Endometrial microvascular endothelial cells (primary cell): ENCODE data around the gene UNC13B. TPM values are rescaled to one million over a fixed set of nuclear protein-coding genes. Genes with fewer than 3 reads are reported as not detected.

ENCODE experiments used
- in situ Hi-C: cut with HindIII; loops from 2 replicates; pipeline ENCODE4 v1.10.0; 2017; ENCODE audit warnings: low sequenced_read_pairs, low pct_unique_long_range_greater_than_20kb; ENCODE audit errors: inconsistent ontology term
- total RNA-seq: library from RNA; depleted of rRNA; stranded (reverse); fragments of >200 nt; gene quantifications from one replicate; pipeline ENCODE4 v1.2.3, GENCODE V29; 2015; ENCODE audit errors: inconsistent ontology term

UNC13B gene
- total RNA-seq, 1 donor from 2014 or later, result 38.5 TPM

DNA sequence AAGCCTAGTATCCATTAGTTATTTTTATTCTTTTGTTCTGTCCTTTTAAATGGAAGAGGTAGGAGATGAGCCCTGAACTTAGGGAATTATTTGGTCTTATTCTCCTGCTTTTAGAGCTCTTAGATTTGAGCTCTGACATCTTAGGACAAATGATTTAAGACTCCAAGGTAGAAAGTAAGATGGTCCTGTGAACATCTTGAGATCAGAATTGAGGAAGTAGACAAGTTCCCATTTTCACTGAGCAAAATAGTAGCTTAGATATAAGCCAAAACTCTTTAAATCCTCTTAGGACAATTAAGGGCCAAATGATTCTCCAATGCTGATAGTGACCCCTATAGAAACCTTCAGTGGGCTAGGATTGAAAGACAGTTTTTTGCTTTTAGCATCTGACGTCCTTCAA is 275.1 kb downstream of the UNC13B start:
- in situ Hi-C loops, result no loop called here

- in situ Hi-C loops, result no loop called here
Observed at GRCh38 chr9:35446012-35446411, 284.2 kb downstream of the UNC13B start.

DNA sequence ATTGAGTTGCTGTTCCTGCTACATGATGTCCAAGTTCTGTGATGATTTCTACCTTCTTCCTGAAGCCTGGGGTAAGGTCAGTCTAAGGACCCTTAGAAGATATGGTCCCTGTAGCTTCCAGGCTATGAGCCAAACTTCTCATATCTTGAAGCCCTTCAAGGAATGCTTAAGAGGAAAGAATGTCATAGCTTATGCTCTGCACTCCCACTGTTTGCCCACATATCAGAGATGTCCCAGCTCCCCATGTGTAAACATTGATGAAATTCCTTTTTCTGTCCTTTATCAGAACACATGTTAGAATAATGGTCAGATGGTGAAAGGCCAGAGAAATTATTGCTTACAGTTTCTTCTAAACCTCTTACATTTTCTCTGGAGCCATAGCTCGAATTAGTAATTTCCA is 286.7 kb downstream of the UNC13B start:
- in situ Hi-C loops, result no loop called here

- in situ Hi-C loops, result no loop called here
Observed at GRCh38 chr9:35452481-35452880, 290.7 kb downstream of the UNC13B start.

- in situ Hi-C loops, result no loop called here
Observed at GRCh38 chr9:35453786-35454185, 292.0 kb downstream of the UNC13B start.

Other genes starting within 250 kb of the UNC13B start
- not detected for gene PHF24, start 203.7 kb upstream of the UNC13B start, total RNA-seq
- 8.8 TPM for gene DNAJB5, start 172.3 kb upstream of the UNC13B start, total RNA-seq
- gene VCP, start 89.4 kb upstream of the UNC13B start, total RNA-seq, result 424 TPM
- 22.2 TPM for gene FANCG, start 82.1 kb upstream of the UNC13B start, total RNA-seq
- gene PIGO, start 65.4 kb upstream of the UNC13B start, total RNA-seq, result 18.3 TPM
- 223 TPM for gene STOML2, start 58.9 kb upstream of the UNC13B start, total RNA-seq
- gene ATOSB, start 46.1 kb upstream of the UNC13B start, total RNA-seq, result 34.6 TPM